GM23338 (cell line): ENCODE results near the gene JUP. TPM values are rescaled to one million over a fixed set of nuclear protein-coding genes. Genes with fewer than 3 reads are reported as not detected.

Source experiments
- ATAC-seq: fragments of 200-7000 bp; cut with Tn5 transposase; 3 replicates; pipeline ENCODE4 v1.9.1; 2020
- DNase-seq: peaks from one replicate; pipeline ENCODE4 v3.0.0-alpha.2; 2015; ENCODE audit warnings: low spot score
- H2AFZ ChIP-seq: fragments of 200-600 bp; sonication (generic); 2 replicates; pipeline ENCODE4 v1.8.0; 2016; ENCODE audit warnings: antibody characterized with exemption, mild to moderate bottlenecking, moderate library complexity
- H3F3A ChIP-seq: fragments of 200-600 bp; sonication (generic); replicated peaks from 2 replicates; pipeline ENCODE4 v1.8.0; 2017; ENCODE audit warnings: antibody characterized with exemption, mixed run types, low read depth
- H3K27ac ChIP-seq: fragments of 200-600 bp; sonication (generic); 2 replicates; pipeline ENCODE4 v1.6.1; 2016; ENCODE audit warnings: low read depth
- H3K27me3 ChIP-seq: fragments of 200-600 bp; sonication (generic); 2 replicates; pipeline ENCODE4 v1.8.0; 2016; ENCODE audit warnings: mild to moderate bottlenecking, mixed run types, moderate library complexity; ENCODE audit not compliant: insufficient read depth
- H3K36me3 ChIP-seq: fragments of 200-600 bp; sonication (generic); 2 replicates; pipeline ENCODE4 v1.8.0; 2016; ENCODE audit warnings: mild to moderate bottlenecking; ENCODE audit not compliant: insufficient read depth
- H3K4me1 ChIP-seq: fragments of 200-600 bp; sonication (generic); 2 replicates; pipeline ENCODE4 v1.8.0; 2016; ENCODE audit warnings: mild to moderate bottlenecking, moderate library complexity; ENCODE audit not compliant: insufficient read depth
- H3K4me2 ChIP-seq: fragments of 200-600 bp; sonication (generic); 2 replicates; pipeline ENCODE4 v1.7.1; 2017; ENCODE audit warnings: mixed run types
- H3K4me3 ChIP-seq: fragments of 200-600 bp; sonication (generic); 2 replicates; pipeline ENCODE4 v1.6.1; 2016; ENCODE audit warnings: mixed run types
- H3K79me2 ChIP-seq: fragments of 200-600 bp; sonication (generic); replicated peaks from 2 replicates; pipeline ENCODE4 v1.8.0; 2017; ENCODE audit warnings: mild to moderate bottlenecking; ENCODE audit not compliant: insufficient read depth
- H3K9me2 ChIP-seq: fragments of 200-600 bp; sonication (generic); 2 replicates; pipeline ENCODE4 v1.8.0; 2017; ENCODE audit not compliant: insufficient read depth
- H4K20me1 ChIP-seq: fragments of 200-600 bp; sonication (generic); replicated peaks from 2 replicates; pipeline ENCODE4 v1.8.0; 2017; ENCODE audit warnings: mild to moderate bottlenecking; ENCODE audit not compliant: insufficient read depth
- H3K27ac Mint-ChIP-seq: 2 replicates; pipeline ENCODE4 v1.8.0; 2020; ENCODE audit warnings: inconsistent platforms, mild to moderate bottlenecking, moderate library complexity, mixed read lengths
- H3K27me3 Mint-ChIP-seq: 3 replicates; pipeline ENCODE4 v1.8.0; 2022; ENCODE audit warnings: low read depth, mild to moderate bottlenecking, moderate library complexity, mixed read lengths, inconsistent platforms; ENCODE audit not compliant: insufficient read depth, poor library complexity
- H3K36me3 Mint-ChIP-seq: 3 replicates; pipeline ENCODE4 v1.8.0; 2021; ENCODE audit warnings: low read depth, mild to moderate bottlenecking, inconsistent platforms, moderate library complexity, mixed read lengths
- H3K4me1 Mint-ChIP-seq: 3 replicates; pipeline ENCODE4 v1.8.0; 2020; ENCODE audit warnings: mild to moderate bottlenecking, inconsistent platforms, mixed read lengths
- H3K4me3 Mint-ChIP-seq: 3 replicates; pipeline ENCODE4 v1.8.0; 2021; ENCODE audit warnings: moderate library complexity, mild to moderate bottlenecking, inconsistent platforms, mixed read lengths
- H3K9me3 Mint-ChIP-seq: 3 replicates; pipeline ENCODE4 v1.8.0; 2020; ENCODE audit warnings: moderate library complexity, mild to moderate bottlenecking, inconsistent platforms, mixed read lengths
- EZH2 ChIP-seq: fragments of 200-600 bp; sonication (generic); IDR thresholded peaks from one replicate; pipeline ENCODE4 v1.8.0; 2017; ENCODE audit warnings: antibody characterized with exemption, mild to moderate bottlenecking, low read depth; ENCODE audit not compliant: unreplicated experiment
- JUNB ChIP-seq: IDR thresholded peaks from one replicate; pipeline ENCODE4 v1.6.1; 2016; ENCODE audit warnings: antibody characterized with exemption; ENCODE audit not compliant: unreplicated experiment
- NANOG ChIP-seq: IDR thresholded peaks from 2 replicates; pipeline ENCODE4 v1.6.1; 2016; ENCODE audit warnings: antibody characterized with exemption, borderline replicate concordance
- REST ChIP-seq: IDR thresholded peaks from one replicate; pipeline ENCODE4 v1.6.1; 2018; ENCODE audit warnings: antibody characterized with exemption; ENCODE audit not compliant: unreplicated experiment
- ZNF114 ChIP-seq: fragments of 250-450 bp; sonication (Bioruptor Pico); IDR thresholded peaks from 2 replicates; pipeline ENCODE4 v1.5.0; 2020; ENCODE audit warnings: mild to moderate bottlenecking, moderate library complexity
- ZNF331 ChIP-seq: fragments of 250-450 bp; sonication (Bioruptor Pico); IDR thresholded peaks from 2 replicates; pipeline ENCODE4 v1.5.0; 2020; ENCODE audit warnings: low read depth, mild to moderate bottlenecking, moderate library complexity
- ZNF462 ChIP-seq: fragments of 250-450 bp; sonication (Bioruptor Pico); IDR thresholded peaks from 2 replicates; pipeline ENCODE4 v1.5.0; 2020; ENCODE audit warnings: mild to moderate bottlenecking, moderate library complexity
- polyA plus RNA-seq: library from polyadenylated mRNA; unstranded; fragments of >200 nt; fragmentation: Nextera tagmentation; extraction: Ambion mirVana; gene quantifications from 2 replicates; pipeline ENCODE4 v1.2.1, GENCODE V29; 2016
- total RNA-seq: library from RNA; depleted of rRNA; stranded (reverse); fragments of >200 nt; shearing (Covaris generic); gene quantifications from 2 replicates; pipeline ENCODE4 v1.2.3, GENCODE V29; 2014

The JUP gene
- total and polyA plus RNA-seq, 2 experiments from 2014 or later, result 45.5 to 177 TPM

- TF ChIP-seq NANOG (no peak), ZNF114 (CRISPR knock-in tag) (no peak), ZNF331 (CRISPR knock-in tag) (no peak)
Observed at GRCh38 chr17:41767324-41768042, 19.0 kb downstream of the JUP start (continued).

GRCh38 chr17:41766135-41766534, 20.4 kb downstream of the JUP start:
- Mint-ChIP-seq H3K4me1 (no peaks in the 10 kb centered on the region), H3K9me3 (no peaks in the 10 kb centered on the region), H3K4me3 (no peak overlapping the region), H3K27me3 (peaks cover 4% of the 10 kb centered on the region), H3K27ac (no peak overlapping the region), H3K36me3 (peaks cover 96% of the 10 kb centered on the region)
- no peaks in the 10 kb centered on the region for H3K79me2 ChIP-seq
- no peak overlapping the region for H3K4me3 ChIP-seq
- H3K27me3 ChIP-seq, result no peaks in the 10 kb centered on the region
- ATAC-seq (no peak), DNase-seq (no peak)
- H3K4me1 ChIP-seq, result no peaks in the 10 kb centered on the region
- peaks cover 30% of the 10 kb centered on the region for H3K36me3 ChIP-seq
- no peak for TF ChIP-seq JUNB
- no peak for TF ChIP-seq ZNF462 (CRISPR knock-in tag)
- TF ChIP-seq REST, result no peak
- TF ChIP-seq NANOG, result no peak
- no peak for TF ChIP-seq EZH2
- no peak overlapping the region for H3K4me2 ChIP-seq
- H2AFZ ChIP-seq, result no peak overlapping the region
- 0 out of 2 replicates have a peak, but pooled peaks cover 3% of the 10 kb centered on the region for H4K20me1 ChIP-seq
- H3K27ac ChIP-seq, result no peak overlapping the region
- H3K9me2 ChIP-seq, result no peaks in the 10 kb centered on the region
- H3F3A ChIP-seq, result 0 out of 2 replicates have a peak, but pooled peaks cover 9% of the 10 kb centered on the region
